Breast epithelium (tissue), 4 donors: ENCODE measurements around the gene ENDOV. TPM values are rescaled to one million over a fixed set of nuclear protein-coding genes. Genes with fewer than 3 reads are reported as not detected.

Experiments used
- DNase-seq, 2 donors: peaks; one replicate each; pipeline ENCODE4 v3.0.0-alpha.2; 2019; ENCODE audit warnings: low spot score in 2 of 2
- H3K27ac ChIP-seq, 2 donors: fragments of 200-600 bp; sonication (generic) in 1 of 2; one replicate each; pipeline ENCODE4 v1.5.1; 2016 to 2019; ENCODE audit warnings: mild to moderate bottlenecking in 1 of 2
- H3K27me3 ChIP-seq, 2 donors: fragments of 200-600 bp; sonication (generic) in 1 of 2; one replicate each; pipeline versions ENCODE4 v1.5.1 to v1.6.0; 2017 to 2019; ENCODE audit warnings: control low read depth in 1 of 2, mild to moderate bottlenecking in 1 of 2
- H3K36me3 ChIP-seq: fragments of 200-600 bp; one replicate; pipeline ENCODE4 v1.5.1; 2019
- H3K4me1 ChIP-seq, 2 donors: fragments of 200-600 bp; sonication (generic); one replicate each; pipeline ENCODE4 v1.5.1; 2016 to 2019; ENCODE audit warnings: control low read depth in 1 of 2
- H3K4me3 ChIP-seq, 3 donors: fragments of 200-600 bp; sonication (generic); 1 replicate in 2 of 3; 2 replicates in 1 of 3; pipeline ENCODE4 v1.5.1; 2016 to 2019; ENCODE audit warnings: mild to moderate bottlenecking in 3 of 3, moderate library complexity in 2 of 3
- H3K9me3 ChIP-seq, 2 donors: fragments of 200-600 bp; sonication (generic) in 1 of 2; one replicate each; pipeline ENCODE4 v1.5.1; 2016 to 2019; ENCODE audit warnings: control low read depth in 1 of 2
- POLR2A ChIP-seq: fragments of 450-650 bp; IDR thresholded peaks from one replicate; pipeline ENCODE4 v1.6.1; 2016; ENCODE audit warnings: antibody characterized with exemption, mild to moderate bottlenecking, moderate library complexity
- POLR2AphosphoS5 ChIP-seq, 3 donors: sonication (generic); formaldehyde crosslinking; IDR thresholded peaks; one replicate each; pipeline ENCODE4 v1.6.1; 2017; ENCODE audit warnings: antibody characterized with exemption in 3 of 3
- intact Hi-C: fragments of 100-400 bp; cut with DNase I; formaldehyde crosslinking; loops from one replicate; pipeline ENCODE4 v1.15.1; 2023; ENCODE audit warnings: low total_unique reads
- total RNA-seq, 3 donors: library from RNA; depleted of rRNA; stranded (reverse); fragments of >200 nt; gene quantifications; one replicate each; pipeline ENCODE4 v1.1.0, GENCODE V29; 2016
- TF ChIP-seq, protein P1 (sequence below), 3 donors: fragments of 450-650 bp; IDR thresholded peaks; one replicate each; pipeline ENCODE4 v1.5.1; 2016 to 2017; ENCODE audit warnings: antibody characterized with exemption in 3 of 3, mild to moderate bottlenecking in 3 of 3, moderate library complexity in 3 of 3

ENDOV gene
- total RNA-seq, 3 donors from 2014 or later = 13.8 to 17.0 (median 16.7) TPM

DNA sequence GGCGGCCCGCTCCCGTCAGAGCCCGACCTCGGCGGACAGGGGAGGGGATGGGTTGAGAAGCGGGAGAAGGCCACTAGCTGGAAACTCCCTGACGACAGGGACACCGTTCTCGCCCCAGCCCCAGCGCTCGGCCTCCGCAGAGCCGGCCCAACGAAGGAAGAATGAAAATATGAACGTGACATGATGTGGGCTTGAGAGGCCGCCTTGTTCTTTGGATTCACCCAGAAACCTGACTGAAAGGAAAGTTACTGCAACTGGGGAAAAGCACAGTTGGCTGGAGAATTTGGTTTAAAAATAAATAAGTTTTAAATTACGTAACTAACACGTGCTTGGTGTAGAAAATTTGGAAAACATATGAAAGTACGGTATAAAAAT, 40.4 kb downstream of the ENDOV start:
- Histone ChIP-seq H3K9me3 (no peaks in the 10 kb centered on the region), H3K27me3 (no peaks in the 10 kb centered on the region), H3K4me3 (peak overlapping the region; percentile 58 to 89 (median 72)), H3K27ac (peak overlapping the region; percentile 96 to 98), H3K36me3 (no peaks in the 10 kb centered on the region), H3K4me1 (no peaks in the 10 kb centered on the region)
- intact Hi-C loops = no loop called here
- no peak for TF ChIP-seq POLR2A
- TF ChIP-seq, protein P1, sequence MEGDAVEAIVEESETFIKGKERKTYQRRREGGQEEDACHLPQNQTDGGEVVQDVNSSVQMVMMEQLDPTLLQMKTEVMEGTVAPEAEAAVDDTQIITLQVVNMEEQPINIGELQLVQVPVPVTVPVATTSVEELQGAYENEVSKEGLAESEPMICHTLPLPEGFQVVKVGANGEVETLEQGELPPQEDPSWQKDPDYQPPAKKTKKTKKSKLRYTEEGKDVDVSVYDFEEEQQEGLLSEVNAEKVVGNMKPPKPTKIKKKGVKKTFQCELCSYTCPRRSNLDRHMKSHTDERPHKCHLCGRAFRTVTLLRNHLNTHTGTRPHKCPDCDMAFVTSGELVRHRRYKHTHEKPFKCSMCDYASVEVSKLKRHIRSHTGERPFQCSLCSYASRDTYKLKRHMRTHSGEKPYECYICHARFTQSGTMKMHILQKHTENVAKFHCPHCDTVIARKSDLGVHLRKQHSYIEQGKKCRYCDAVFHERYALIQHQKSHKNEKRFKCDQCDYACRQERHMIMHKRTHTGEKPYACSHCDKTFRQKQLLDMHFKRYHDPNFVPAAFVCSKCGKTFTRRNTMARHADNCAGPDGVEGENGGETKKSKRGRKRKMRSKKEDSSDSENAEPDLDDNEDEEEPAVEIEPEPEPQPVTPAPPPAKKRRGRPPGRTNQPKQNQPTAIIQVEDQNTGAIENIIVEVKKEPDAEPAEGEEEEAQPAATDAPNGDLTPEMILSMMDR (IDR thresholded peaks at IDR 0.05) = no peak
- TF ChIP-seq POLR2AphosphoS5 (IDR thresholded peaks at IDR 0.05) = no peak
- peak in 1 of 2 donors; percentile 63 for DNase-seq

DNA sequence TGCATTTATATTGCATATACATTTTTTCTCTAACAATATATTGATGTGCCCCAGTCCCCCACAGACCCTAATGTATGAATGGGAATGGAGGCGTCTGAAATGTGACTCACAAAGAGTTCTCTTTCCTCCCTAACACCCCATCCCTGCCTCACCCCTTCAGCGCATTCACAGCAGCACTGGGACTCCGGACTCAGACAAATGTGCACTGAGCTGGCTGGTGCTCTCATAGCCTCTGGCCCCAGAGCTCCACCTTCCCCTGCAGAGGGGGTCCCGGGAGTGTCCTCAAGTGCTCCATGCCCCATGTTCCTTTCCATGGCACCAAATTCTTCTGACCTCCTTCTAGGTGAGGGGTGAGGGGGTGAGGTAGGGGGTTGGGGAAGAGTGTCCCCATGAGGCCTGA, 40.8 kb downstream of the ENDOV start:
- Histone ChIP-seq H3K27me3 (no peaks in the 10 kb centered on the region), H3K4me1 (no peaks in the 10 kb centered on the region), H3K36me3 (no peaks in the 10 kb centered on the region), H3K27ac (peak overlapping the region; percentile 80 to 96), H3K9me3 (no peaks in the 10 kb centered on the region), H3K4me3 (peak overlapping the region in 2 of 3 donors; percentile 72 to 89)
- TF ChIP-seq, protein P1 (IDR thresholded peaks at IDR 0.05) = no peak
- TF ChIP-seq POLR2A (no peak), POLR2AphosphoS5 (IDR thresholded peaks at IDR 0.05) (no peak)
- DNase-seq = no peak
- intact Hi-C loops = no loop called here

DNA sequence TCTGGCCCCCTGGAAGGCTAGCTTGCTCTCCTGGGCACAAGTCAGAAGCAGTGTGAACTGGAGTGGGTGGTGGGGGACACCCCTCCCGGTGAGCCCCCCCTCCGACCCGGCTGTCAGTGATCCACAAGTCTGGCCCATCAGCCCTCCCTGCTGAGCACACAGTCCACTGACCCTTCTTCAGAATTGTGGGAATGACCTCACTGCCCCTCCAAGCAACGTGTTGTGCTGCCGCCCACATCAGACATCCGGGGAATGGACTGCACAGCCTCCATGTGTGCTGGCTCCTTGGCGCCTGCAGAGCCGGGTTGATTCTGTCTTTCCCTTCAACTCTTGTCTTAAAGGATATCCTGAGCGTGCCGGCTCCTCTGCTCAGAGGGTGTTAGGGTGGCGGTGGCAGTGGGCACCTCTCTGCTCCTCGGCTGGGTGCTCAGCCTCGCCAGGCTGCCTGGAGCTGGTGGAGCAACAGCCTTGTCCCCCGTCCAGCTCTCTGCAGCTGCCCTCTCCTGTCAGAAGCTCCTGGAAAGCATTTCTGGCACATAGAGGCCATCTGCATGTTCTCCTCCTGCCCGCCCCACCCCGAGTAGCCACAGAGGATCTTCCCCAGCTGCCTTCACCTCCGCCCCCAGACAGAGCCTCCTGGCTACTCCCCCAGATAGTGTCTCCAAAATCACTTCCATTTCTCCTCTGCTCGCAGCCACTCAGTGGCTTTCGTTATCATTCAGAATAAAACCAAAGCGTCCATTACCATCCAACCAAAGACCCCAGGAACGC, 41.7 kb downstream of the ENDOV start:
- Histone ChIP-seq H3K4me1 (no peaks in the 10 kb centered on the region), H3K27ac (peak overlapping the region; percentile 80 to 96), H3K27me3 (no peaks in the 10 kb centered on the region), H3K4me3 (peak overlapping the region in 2 of 3 donors; percentile 25 to 46), H3K9me3 (no peaks in the 10 kb centered on the region), H3K36me3 (no peaks in the 10 kb centered on the region)
- TF ChIP-seq POLR2A = no peak
- TF ChIP-seq, protein P1 (IDR thresholded peaks at IDR 0.05) = no peak
- no peak for TF ChIP-seq POLR2AphosphoS5 (IDR thresholded peaks at IDR 0.05)
- intact Hi-C loops = no loop called here
- DNase-seq = no peak

DNA sequence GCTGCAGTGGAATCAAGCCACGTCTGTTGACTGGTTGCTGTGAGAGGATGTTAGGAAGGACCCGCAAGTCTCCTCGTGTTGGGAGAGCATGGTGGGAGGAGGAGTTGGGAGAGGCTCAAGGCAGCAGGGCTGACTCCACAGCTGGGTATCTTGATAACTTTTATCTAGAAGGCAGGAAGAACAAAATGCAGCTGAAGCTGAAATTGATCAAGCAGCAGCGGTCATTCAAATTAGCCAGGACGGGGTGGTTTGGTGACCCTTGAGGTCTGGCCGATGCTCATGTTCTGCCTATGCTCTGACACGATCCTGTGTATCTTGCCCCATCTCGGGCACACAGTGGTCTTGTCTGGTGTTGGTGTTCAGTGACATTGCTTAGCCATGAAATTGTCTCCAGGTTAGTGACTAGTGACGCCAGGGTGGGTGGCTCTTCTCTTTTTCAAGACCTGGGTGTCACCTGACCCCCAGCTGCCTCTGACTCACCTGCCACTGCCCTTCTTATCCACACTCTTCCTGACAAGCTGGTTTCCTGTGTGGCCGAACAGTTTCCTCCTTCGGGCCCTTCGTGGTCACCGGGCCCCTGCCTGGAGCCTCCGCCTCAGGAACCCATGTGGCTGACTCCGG, 42.4 kb downstream of the ENDOV start:
- no peaks in the 10 kb centered on the region for H3K36me3 ChIP-seq
- intact Hi-C loops = no loop called here
- peak overlapping the region in 2 of 3 donors; percentile 25 to 46 for H3K4me3 ChIP-seq
- no peak for DNase-seq
- no peaks in the 10 kb centered on the region for H3K27me3 ChIP-seq
- H3K9me3 ChIP-seq = no peaks in the 10 kb centered on the region
- no peaks in the 10 kb centered on the region for H3K4me1 ChIP-seq
- H3K27ac ChIP-seq = peak overlapping the region in 1 of 2 donors; percentile 80
- TF ChIP-seq, protein P1 (IDR thresholded peaks at IDR 0.05) = no peak
- TF ChIP-seq POLR2AphosphoS5 (IDR thresholded peaks at IDR 0.05) (no peak), POLR2A (no peak)

DNA sequence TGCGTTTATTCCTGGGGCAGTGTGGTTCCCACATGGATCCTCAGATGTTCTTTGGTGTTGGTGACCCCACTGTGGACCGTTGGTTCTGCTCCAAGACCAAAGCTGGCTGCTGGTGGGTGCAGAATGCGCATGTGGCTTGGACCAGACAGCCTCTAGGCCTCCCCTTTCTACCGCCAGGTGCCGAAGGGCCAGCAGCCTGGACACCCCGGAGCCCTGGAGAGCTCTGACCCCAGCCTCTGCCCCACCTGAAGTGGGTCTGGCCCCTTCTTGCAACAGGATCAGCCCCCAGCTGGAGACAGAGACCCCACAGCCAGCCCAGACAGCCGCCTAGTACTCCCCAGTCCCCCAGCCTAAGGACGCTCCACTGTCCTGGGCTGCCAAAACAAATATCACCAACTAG, 43.0 kb downstream of the ENDOV start:
- H3K36me3 ChIP-seq = no peaks in the 10 kb centered on the region
- intact Hi-C loops = no loop called here
- H3K4me3 ChIP-seq = no peak overlapping the region
- no peaks in the 10 kb centered on the region for H3K4me1 ChIP-seq
- no peaks in the 10 kb centered on the region for H3K27me3 ChIP-seq
- TF ChIP-seq, protein P1 (IDR thresholded peaks at IDR 0.05) = no peak
- TF ChIP-seq POLR2AphosphoS5 (IDR thresholded peaks at IDR 0.05) (no peak), POLR2A (no peak)
- no peak for DNase-seq
- no peak overlapping the region for H3K27ac ChIP-seq
- no peaks in the 10 kb centered on the region for H3K9me3 ChIP-seq
